ENCODE measurements around the gene THRAP3.
"Not testable (repeated sequence)": the region's sequence is repeated elsewhere in the genome, so short reads cannot be mapped to it uniquely, and the experiment has no call there.

Gene THRAP3

GRCh38 chr1:36223996-36224536 lies at the start of gene THRAP3:
Gene THRAP3, plus strand, starts transcription at chr1:36224443. Its CDS starts 58,121 bp downstream, at chr1:36282564.
- peak; percentile 100 for DNase-seq

GRCh38 chr1:36174713-36175112 lies 49.5 kb upstream of the THRAP3 start:
- no peak for DNase-seq

- DNase-seq = no peak
These were observed 48.8 kb upstream of the THRAP3 start for GRCh38 chr1:36175137-36176095.

GRCh38 chr1:36176106-36176949 lies 47.9 kb upstream of the THRAP3 start:
- no peak for DNase-seq

GRCh38 chr1:36177589-36178431 lies 46.4 kb upstream of the THRAP3 start:
- no peak for DNase-seq

- DNase-seq = no peak
These were observed 45.6 kb upstream of the THRAP3 start for GRCh38 chr1:36178471-36179219.

DNA sequence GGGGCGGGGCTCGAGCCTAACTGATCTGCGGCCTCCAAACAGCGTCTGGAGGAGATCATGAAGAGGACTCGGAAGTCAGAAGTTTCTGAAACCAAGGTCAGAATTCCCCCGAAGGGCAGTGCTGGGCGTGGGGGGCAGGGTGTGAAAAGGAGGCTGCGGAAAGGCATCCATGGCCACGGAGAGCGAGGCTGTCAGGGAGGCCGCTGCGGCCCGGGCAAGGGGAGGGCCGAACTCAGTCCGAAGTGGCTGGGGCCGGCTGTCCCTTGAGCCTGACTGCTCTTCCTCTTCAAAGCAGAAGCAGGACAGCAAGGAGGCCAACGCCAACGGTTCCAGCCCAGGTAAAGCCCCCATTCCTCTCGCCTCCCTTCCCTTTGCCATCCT lies 45.0 kb upstream of the THRAP3 start:
- DNase-seq = no peak

GRCh38 chr1:36182734-36183133 lies 41.5 kb upstream of the THRAP3 start:
- DNase-seq = no peak

GRCh38 chr1:36183309-36183856 lies 40.9 kb upstream of the THRAP3 start:
- no peak for DNase-seq

GRCh38 chr1:36187800-36188593 lies 36.2 kb upstream of the THRAP3 start:
- peak; percentile 89 for DNase-seq

GRCh38 chr1:36196805-36197204 lies 27.4 kb upstream of the THRAP3 start:
- DNase-seq = not testable (repeated sequence)

- DNase-seq = no peak
These were observed 25.6 kb upstream of the THRAP3 start for GRCh38 chr1:36198641-36199040.

GRCh38 chr1:36199934-36200741 lies 24.1 kb upstream of the THRAP3 start:
- DNase-seq = no peak

DNA sequence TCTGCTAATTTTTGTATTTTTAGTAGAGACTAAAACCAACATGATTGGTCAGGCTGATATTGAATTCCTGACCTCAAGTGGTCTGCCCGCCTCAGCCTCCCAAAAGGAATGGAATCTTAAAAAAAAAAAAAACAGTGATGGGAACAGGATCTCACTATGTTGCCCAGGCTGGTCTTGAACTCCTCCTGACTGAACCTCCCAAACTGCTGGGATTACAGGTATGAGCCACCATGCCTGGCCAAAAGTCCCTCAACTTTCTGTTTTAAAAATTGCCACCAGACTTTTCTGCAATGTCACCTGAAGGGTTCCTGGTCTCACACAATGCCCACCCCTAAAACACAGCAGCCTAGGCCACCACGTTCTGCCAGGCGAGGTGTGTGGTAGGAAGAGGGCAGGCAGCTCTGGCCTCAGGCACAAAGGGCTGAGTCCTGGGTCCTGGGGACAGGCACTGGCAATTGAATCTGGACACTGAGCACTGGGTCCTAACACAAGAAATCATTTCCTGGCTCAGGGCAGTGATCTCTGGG lies 21.2 kb upstream of the THRAP3 start:
- DNase-seq = no peak

DNA sequence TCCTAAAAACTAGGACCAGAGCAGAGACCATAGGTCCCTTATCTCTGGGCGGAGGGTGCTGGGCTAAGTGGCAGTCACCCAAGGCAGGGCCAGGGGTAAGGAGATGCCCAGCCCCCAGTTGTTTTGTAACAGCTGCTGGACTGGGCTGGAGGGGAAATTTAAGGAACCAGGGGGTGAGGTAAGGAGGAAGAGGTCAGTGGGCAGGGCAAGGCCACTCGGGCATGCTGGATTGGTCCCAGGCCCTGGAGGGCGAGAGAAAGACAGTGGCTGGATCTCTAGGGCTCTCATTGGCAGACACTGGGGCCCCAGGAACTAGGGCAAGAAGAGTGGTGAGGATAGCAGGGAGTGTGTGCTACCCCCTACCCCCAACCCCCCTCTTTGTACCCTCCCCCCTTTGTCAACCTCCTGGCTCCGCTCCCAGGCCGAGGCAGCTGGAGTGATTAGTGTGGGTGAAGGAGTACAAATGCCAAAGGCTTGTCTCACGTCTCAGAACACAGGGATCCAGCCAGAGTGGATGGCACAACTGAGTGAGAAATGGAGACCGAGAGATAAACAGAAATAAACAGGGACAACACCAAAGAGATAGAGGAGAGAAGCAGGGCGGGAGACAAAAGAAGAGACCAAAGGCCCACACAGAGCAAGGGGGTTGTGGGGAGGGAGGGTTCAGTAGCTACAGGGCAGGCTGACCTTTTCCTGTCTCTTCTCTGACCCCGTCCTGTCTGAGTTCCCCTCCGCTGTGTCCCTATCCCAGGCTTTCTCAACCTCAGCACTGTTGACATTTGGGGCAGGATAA lies 20.5 kb upstream of the THRAP3 start:
- no peak for DNase-seq

DNA sequence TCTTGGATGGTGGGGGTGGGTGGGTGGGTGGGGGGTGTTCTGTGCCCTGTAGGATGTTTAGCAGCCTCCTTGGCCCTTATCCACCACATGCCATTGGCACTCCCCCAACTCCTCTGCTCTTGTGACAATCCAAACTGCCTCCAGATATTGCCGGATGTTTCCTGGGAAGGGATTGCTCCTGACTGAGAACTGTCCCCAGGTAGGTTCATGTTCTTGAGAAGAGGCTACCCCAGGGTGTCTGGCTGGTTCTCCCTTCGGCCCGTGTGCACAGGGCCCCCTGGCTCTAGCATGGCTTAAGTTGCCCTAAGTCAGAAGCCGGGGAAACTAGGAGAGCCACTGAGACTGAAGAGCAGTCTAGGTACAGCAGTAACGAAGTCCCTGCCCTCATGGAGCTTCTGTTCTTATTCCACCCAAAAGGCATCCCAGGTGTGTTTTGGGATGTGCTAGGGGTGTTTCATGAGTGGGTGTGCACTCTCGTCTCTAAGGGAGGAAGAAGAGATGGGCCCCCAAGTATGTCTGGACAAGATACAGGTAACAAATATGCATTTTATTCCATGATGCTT lies 19.8 kb upstream of the THRAP3 start:
- DNase-seq = no peak

GRCh38 chr1:36206323-36206858 lies 17.9 kb upstream of the THRAP3 start:
- no peak for DNase-seq

DNA sequence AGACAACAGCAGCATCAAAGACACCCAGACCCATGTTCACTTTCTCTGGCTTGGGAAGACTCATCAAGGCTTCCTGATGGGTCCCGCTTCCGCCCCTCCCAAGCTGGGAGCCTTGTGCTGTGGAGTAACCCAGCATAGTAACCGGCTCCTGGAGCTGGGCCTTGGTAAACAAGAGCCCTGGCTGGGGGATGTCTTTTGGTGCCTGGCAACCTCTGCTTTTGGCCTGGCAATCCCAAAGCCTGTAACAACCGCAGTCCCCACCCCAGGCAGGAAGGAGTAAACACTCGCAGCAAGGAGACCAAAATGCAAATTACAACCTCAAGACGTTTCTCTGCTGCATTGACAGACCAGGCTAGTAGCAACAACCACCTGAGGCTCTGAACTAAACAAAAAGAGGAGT lies 16.9 kb upstream of the THRAP3 start:
- DNase-seq = no peak

Data from CD4-positive, alpha-beta T cell treated with Interleukin-12 subunit alpha and Interleukin-12 subunit beta, for 1 hour (primary cell).